Ishikawa (cell line): ENCODE measurements around the gene LPAR3.
A peak's percentile ranks its signal among the peaks of the same experiment; 100 is the strongest.

Experiments used
- CEBPB ChIP-seq: IDR thresholded peaks from 2 replicates; pipeline ENCODE4 v1.6.1; 2012
- CREB1 ChIP-seq: IDR thresholded peaks from 2 replicates; pipeline ENCODE4 v1.6.1; 2012; ENCODE audit warnings: low read depth
- EGR1 ChIP-seq: IDR thresholded peaks from 2 replicates; pipeline ENCODE4 v1.6.1; 2012
- EP300 ChIP-seq: IDR thresholded peaks from 2 replicates; pipeline ENCODE4 v1.6.1; 2012; ENCODE audit warnings: borderline replicate concordance
- FOXM1 ChIP-seq: IDR thresholded peaks from 2 replicates; pipeline ENCODE4 v1.6.1; 2012; ENCODE audit warnings: low read depth, borderline replicate concordance
- MAX ChIP-seq: IDR thresholded peaks from 2 replicates; pipeline ENCODE4 v1.6.1; 2012
- NFIC ChIP-seq: IDR thresholded peaks from 2 replicates; pipeline ENCODE4 v1.6.1; 2012
- RAD21 ChIP-seq: IDR thresholded peaks from 2 replicates; pipeline ENCODE4 v1.6.1; 2012; ENCODE audit warnings: low read depth
- REST ChIP-seq: IDR thresholded peaks from 2 replicates; pipeline ENCODE4 v1.6.1; 2012; ENCODE audit warnings: low read depth, mild to moderate bottlenecking
- TAF1 ChIP-seq: IDR thresholded peaks from 2 replicates; pipeline ENCODE4 v1.6.1; 2012; ENCODE audit warnings: low read depth, mild to moderate bottlenecking
- TCF12 ChIP-seq: IDR thresholded peaks from 2 replicates; pipeline ENCODE4 v1.6.1; 2012; ENCODE audit warnings: low read depth
- TEAD4 ChIP-seq: IDR thresholded peaks from 2 replicates; pipeline ENCODE4 v1.6.1; 2012
- USF1 ChIP-seq: IDR thresholded peaks from 2 replicates; pipeline ENCODE4 v1.6.1; 2012
- YY1 ChIP-seq: IDR thresholded peaks from 2 replicates; pipeline ENCODE4 v1.6.1; 2012; ENCODE audit warnings: low read depth
- ZBTB7A ChIP-seq: IDR thresholded peaks from 2 replicates; pipeline ENCODE4 v1.6.1; 2012; ENCODE audit warnings: low read depth

LPAR3 gene, protein sequence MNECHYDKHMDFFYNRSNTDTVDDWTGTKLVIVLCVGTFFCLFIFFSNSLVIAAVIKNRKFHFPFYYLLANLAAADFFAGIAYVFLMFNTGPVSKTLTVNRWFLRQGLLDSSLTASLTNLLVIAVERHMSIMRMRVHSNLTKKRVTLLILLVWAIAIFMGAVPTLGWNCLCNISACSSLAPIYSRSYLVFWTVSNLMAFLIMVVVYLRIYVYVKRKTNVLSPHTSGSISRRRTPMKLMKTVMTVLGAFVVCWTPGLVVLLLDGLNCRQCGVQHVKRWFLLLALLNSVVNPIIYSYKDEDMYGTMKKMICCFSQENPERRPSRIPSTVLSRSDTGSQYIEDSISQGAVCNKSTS

DNA sequence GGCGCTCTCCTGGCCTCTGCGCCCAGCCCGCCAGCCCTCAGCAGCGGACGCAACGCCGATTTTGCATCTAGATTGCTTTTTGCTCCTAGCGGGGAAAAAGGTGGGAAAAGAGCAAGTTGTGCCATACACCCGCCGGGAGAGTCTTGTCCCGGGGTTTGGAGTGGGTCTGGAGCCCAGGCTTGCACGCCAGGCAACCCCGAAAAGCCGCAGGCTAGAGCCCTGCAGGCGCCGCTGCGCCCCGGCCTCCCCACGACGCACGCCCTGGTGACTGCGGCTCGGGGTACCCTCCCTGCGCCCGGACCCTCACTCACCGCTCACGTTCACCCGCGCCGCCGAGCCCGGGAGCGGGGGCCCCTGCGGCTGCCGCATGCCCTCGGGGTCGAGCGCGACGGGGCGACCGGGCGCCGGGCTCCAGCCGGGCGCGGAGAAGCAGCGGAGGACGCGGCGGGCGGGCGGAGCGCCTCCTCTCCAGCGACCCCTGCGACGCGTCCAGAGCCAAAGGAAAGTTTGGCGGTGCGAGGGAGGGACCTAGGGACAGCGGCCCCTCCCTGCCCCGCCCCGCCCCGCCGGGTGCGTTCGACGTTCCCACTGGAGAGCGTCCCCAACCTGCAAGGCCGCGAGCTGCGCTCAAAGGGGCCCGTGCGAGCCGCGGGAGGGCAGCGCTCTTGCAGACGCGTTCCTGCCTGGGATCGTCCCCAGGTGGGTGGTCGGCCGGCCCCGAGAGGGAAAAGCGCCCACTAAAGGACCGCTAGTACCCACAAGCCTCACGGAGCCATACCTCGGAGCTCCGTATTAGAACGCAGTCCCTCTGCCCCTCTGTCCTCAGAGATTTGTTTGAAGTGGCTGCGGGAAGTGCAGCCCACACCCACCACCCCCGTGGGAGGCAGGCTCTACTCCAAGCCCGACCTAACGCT lies at the start of gene LPAR3:
Gene LPAR3 (minus strand): TSS at position 502 of the 914 bp plus-strand sequence. CDS start 27,086 bp downstream, outside the sequence.
- TF ChIP-seq REST (no peak), YY1 (no peak), TAF1 (peak; percentile 43; the same call in 1 of the 2 replicates), ZBTB7A (peak; percentile 75), EP300 (no peak), NFIC (no peak), EGR1 (no peak), RAD21 (no peak), MAX (peak; percentile 36; the same call in 1 of the 2 replicates), USF1 (no peak; the same call in 1 of the 2 replicates), CEBPB (no peak), TCF12 (no peak)

DNA sequence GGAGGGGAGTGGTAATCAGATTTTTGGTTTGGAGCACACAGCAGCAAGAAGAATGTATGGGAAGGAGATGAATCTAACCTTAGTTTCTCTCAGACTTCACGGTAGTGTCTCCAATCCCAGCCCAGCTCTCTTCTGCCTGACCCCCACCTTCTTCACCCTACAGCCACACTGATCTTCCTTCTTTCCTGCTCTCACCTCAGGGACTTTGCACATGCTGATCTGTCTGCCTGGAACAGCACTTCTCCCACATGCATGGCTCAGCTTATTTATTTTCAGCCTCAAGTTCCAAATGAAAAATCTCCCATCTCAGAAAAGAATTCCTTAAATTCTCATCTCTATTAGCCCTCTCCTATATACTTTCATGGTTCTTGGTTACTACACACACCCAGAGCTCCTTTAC lies 48.8 kb upstream of the LPAR3 start:
- no peak for TF ChIP-seq TCF12
- TF ChIP-seq EGR1 = no peak
- no peak for TF ChIP-seq FOXM1
- TF ChIP-seq MAX = no peak
- no peak for TF ChIP-seq ZBTB7A
- TF ChIP-seq TAF1 = no peak
- TF ChIP-seq RAD21 = no peak
- TF ChIP-seq YY1 = no peak
- no peak for TF ChIP-seq REST
- TF ChIP-seq CEBPB = no peak
- no peak for TF ChIP-seq CREB1
- no peak for TF ChIP-seq NFIC
- TF ChIP-seq EP300 = no peak
- TF ChIP-seq TEAD4 = no peak
- TF ChIP-seq USF1 = no peak

- no peak for TF ChIP-seq REST
- no peak for TF ChIP-seq USF1
- TF ChIP-seq EP300 = no peak
- TF ChIP-seq YY1 = no peak
- no peak for TF ChIP-seq CREB1
- TF ChIP-seq MAX = no peak
- no peak for TF ChIP-seq FOXM1
- TF ChIP-seq TEAD4 = no peak
- TF ChIP-seq CEBPB = no peak
- no peak for TF ChIP-seq TAF1
- TF ChIP-seq NFIC = no peak
- no peak for TF ChIP-seq TCF12
- no peak for TF ChIP-seq EGR1
- no peak for TF ChIP-seq ZBTB7A
- no peak for TF ChIP-seq RAD21
Observed at GRCh38 chr1:84940481-84940880, 47.5 kb upstream of the LPAR3 start.
